Adipocyte (in vitro differentiated cells): Measurements from ENCODE around the gene ARHGAP42.
A peak's percentile ranks its signal among the peaks of the same experiment; 100 is the strongest.
"Not testable (repeated sequence)": the region's sequence is repeated elsewhere in the genome, so short reads cannot be mapped to it uniquely, and the experiment has no call there.

Source experiments
- DNase-seq: peaks from one replicate; pipeline ENCODE4 v3.0.0-alpha.2; 2015; ENCODE audit warnings: low read depth
- H3K27me3 ChIP-seq: replicated peaks from 2 replicates; pipeline ENCODE4 v1.7.0; 2013; ENCODE audit warnings: mild to moderate bottlenecking, low read length, moderate library complexity; ENCODE audit not compliant: control insufficient read depth, insufficient read depth
- H3K36me3 ChIP-seq: 2 replicates; pipeline ENCODE4 v1.7.0; 2013; ENCODE audit warnings: low read length, mild to moderate bottlenecking, moderate library complexity; ENCODE audit not compliant: control insufficient read depth, insufficient read depth, severe bottlenecking
- H3K4me1 ChIP-seq: 2 replicates; pipeline ENCODE4 v1.7.0; 2013; ENCODE audit warnings: mild to moderate bottlenecking, low read length, moderate library complexity; ENCODE audit not compliant: control insufficient read depth, insufficient read depth
- H3K4me3 ChIP-seq: 2 replicates; pipeline ENCODE4 v1.7.0; 2013; ENCODE audit warnings: mild to moderate bottlenecking, low read length, moderate library complexity
- H3K9ac ChIP-seq: 2 replicates; pipeline ENCODE4 v1.7.0; 2013; ENCODE audit warnings: mild to moderate bottlenecking, low read length, moderate library complexity
- H3K9me3 ChIP-seq: 2 replicates; pipeline ENCODE4 v1.7.0; 2013; ENCODE audit warnings: mild to moderate bottlenecking, low read length, moderate library complexity; ENCODE audit not compliant: control insufficient read depth

The ARHGAP42 gene

DNA sequence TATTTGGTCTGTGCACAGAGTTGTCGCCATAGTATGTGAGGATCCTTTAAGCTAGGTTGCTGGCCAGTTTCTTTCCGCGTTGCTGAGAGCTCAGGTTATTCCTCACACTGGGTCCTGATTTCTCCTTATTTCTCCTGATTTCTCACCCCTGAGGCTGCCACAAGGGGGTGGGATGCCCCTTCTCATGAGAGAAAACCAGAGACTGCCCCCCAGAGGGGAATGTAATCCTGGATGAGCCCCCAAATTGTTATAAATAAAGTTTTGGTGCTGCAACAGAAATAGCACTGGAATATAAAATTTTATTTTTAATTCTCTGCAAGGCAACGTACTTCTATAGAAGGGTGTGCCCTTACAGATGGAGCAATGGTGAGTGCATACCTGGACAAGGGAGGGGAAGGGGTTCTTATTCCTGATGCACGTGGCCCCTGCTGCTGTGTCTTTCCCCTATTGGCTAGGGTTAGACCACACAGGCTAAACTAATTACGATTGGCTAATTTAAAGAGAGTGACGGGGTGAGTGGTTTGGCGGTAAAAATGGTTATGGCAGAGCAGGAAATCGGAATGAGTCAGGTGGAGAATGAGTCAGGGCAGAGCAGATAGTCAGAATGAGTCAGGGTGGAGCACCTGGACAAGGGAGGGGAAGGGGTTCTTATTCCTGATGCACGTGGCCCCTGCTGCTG is 62.9 kb downstream of the ARHGAP42 start:
- DNase-seq: not testable (repeated sequence)

DNA sequence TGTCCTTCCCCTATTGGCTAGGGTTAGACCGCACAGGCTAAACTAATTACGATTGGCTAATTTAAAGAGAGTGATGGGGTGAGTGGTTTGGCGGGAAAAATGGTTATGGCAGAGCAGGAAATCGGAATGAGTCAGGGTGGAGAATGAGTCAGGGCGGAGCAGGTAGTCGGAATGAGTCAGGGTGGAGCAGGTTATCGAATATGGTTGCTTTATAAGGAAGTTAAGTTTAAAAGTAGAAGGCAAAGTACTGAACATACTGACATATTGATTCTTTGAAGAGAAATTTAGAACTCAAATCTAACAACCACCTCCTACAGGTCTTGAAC is 63.4 kb downstream of the ARHGAP42 start:
- H3K27me3 ChIP-seq, H3K4me1 ChIP-seq, DNase-seq, H3K9ac ChIP-seq, H3K36me3 ChIP-seq, H3K4me3 ChIP-seq, H3K9me3 ChIP-seq: not testable (repeated sequence)

More for the DNA sequence above, 62.9 kb downstream of the ARHGAP42 start:
- H3K9ac ChIP-seq, H3K27me3 ChIP-seq, H3K36me3 ChIP-seq, H3K4me1 ChIP-seq, H3K9me3 ChIP-seq, H3K4me3 ChIP-seq: not testable (repeated sequence)

DNA sequence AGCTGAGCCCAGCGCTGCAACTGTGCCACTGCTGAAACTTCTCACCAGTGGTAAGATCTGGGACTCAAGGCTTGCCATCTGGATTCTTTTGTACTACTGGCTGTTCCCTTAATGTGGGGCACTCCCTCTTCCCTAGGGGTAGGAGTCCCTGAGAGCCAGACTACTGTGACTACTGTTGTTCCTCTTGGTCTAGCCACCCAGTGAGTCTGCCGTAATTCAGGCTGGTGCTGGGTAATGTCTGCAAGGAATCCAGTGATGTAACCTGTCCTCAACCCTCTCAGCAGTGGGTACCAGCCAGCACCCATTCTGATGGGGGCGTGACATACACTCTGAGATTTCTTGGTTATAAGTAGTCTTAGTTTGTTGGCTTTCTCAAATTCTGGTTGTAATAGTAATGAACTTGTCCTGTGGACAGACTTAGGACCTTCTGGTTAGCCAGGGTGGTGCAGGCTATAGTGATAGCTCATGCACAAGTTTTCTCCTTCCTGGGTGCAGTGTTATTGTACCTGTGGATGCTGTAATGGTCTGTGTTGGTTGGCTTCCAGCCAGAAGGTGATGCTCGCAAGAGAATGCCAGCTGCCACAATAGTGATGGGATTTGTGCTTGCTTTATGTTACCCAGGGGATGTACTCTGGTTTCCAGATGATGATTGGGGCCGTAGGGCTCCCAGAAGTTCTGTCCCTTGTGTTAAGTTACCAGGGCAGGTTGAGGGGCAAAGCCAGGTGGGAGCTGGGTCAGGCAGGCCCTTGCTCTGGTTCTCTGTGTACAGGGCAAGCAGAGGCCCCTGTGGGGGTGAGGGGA is 65.5 kb downstream of the ARHGAP42 start:
- Histone ChIP-seq H3K4me1 (peaks cover 7% of the 10 kb centered on the region), H3K9ac (no peak overlapping the region), H3K9me3 (peaks cover 5% of the 10 kb centered on the region), H3K36me3 (no peaks in the 10 kb centered on the region), H3K27me3 (no peaks in the 10 kb centered on the region), H3K4me3 (no peak overlapping the region)
- no peak for DNase-seq

DNA sequence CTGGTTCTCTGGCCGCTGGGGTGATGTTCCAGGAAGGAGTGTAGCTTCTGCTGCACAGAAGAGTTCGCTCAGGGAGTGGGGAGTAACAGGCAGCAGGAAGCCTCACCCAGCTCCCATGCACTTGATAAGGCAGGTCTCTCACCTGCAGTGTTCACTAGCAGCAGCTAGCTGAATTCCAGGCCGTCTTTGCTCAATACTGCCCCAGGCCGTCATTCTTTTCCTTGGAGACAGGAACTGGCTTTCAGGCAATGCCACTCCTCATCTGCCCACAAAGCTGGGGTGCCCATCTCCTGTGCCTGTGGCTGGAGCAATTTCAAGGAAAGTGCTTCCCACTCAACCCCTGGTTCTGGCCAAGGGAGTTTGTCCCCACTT is 66.1 kb downstream of the ARHGAP42 start:
- H3K9me3 ChIP-seq: peaks cover 5% of the 10 kb centered on the region
- H3K27me3 ChIP-seq: no peaks in the 10 kb centered on the region
- H3K4me3 ChIP-seq: no peak overlapping the region
- no peaks in the 10 kb centered on the region for H3K36me3 ChIP-seq
- H3K9ac ChIP-seq: no peak overlapping the region
- H3K4me1 ChIP-seq: peaks cover 7% of the 10 kb centered on the region
- DNase-seq: no peak

DNA sequence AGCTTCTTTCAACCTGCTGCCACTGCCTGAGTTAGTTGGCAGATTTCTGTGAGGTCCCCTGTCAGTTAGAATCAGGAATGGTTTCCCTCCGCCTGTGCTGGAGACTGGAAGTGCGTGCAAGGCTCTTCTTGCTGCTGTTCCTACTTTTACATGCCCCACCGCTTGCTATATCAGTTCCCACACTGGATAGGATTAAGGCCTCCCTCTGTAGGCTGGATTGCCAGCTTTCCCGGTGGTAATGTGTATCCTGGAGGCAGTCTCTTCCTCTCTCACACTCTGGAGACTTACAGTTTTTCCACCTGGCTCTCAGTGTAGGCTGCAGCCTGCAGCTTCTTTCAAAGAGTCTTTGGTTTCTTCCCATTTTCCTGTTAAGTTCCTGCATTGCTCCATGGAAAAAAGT is 66.5 kb downstream of the ARHGAP42 start:
- peaks cover 5% of the 10 kb centered on the region for H3K9me3 ChIP-seq
- no peaks in the 10 kb centered on the region for H3K36me3 ChIP-seq
- no peak for DNase-seq
- H3K27me3 ChIP-seq: no peaks in the 10 kb centered on the region
- H3K4me1 ChIP-seq: peaks cover 7% of the 10 kb centered on the region
- H3K4me3 ChIP-seq: no peak overlapping the region
- H3K9ac ChIP-seq: no peak overlapping the region

DNA sequence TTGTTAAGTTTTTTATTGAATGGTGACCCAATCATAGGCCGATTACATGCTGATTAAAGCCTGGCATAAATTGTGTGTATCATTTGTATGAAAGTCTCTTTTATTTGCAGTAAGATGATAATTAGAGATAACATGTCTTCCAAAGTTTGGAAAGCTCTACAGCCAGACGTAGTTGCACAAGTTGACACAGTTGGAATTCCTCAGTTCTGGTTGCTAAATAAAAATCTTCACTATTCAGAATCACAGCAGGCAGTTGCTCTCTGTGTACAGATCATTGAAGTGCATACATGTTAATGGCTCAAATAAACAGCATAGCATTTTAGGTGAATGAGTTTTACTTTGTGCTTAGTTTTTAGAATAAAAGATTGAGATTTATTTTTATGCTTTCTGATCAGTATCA is 69.5 kb downstream of the ARHGAP42 start:
- peak; percentile 64 for DNase-seq
- H3K36me3 ChIP-seq: no peaks in the 10 kb centered on the region
- no peak overlapping the region for H3K4me3 ChIP-seq
- H3K4me1 ChIP-seq: peaks cover 7% of the 10 kb centered on the region
- H3K9ac ChIP-seq: no peak overlapping the region
- no peaks in the 10 kb centered on the region for H3K9me3 ChIP-seq
- no peaks in the 10 kb centered on the region for H3K27me3 ChIP-seq

DNA sequence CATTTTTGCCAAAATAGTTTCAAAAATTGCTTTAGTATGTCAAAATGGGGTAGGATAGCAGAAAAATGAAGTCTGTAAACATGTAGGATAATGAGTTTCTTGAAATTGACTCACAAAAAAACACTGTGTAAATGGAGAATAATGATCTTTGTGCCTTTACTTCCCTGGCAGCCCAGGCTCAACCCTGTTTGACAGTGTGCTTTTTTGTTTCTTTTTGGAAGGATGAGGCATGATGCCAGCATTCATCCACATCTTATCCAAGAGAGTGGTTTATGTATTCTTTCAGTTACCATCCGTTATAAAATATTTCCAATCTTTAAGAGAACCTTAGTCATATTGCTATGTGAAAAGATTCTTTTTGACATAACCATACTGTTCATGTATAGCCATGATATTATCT is 70.6 kb downstream of the ARHGAP42 start:
- H3K4me3 ChIP-seq: no peak overlapping the region
- no peak for DNase-seq
- peaks cover 7% of the 10 kb centered on the region for H3K4me1 ChIP-seq
- no peaks in the 10 kb centered on the region for H3K9me3 ChIP-seq
- H3K27me3 ChIP-seq: no peaks in the 10 kb centered on the region
- no peaks in the 10 kb centered on the region for H3K36me3 ChIP-seq
- no peak overlapping the region for H3K9ac ChIP-seq

DNA sequence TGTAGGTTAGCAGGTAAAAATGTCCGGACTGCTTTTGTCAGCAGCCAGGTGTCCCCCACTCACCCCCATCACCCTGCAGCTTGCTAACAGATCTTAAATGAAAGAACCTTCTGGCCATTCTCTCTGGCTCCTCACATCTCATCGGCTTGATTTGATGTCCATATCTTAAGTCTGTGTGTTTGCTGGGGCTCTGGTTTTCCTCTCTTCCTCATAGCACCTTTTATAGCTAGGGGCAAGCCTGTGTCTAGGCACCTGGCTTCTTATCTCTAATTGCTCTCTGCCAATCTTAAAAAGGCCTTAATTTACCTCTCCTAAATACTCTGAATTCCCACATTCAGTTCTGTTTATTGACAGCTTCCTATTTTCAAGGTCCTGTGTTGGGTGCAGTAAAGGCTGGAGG is 72.0 kb downstream of the ARHGAP42 start:
- Histone ChIP-seq H3K4me3 (no peak overlapping the region), H3K9ac (no peak overlapping the region), H3K27me3 (no peaks in the 10 kb centered on the region), H3K4me1 (peaks cover 7% of the 10 kb centered on the region), H3K36me3 (no peaks in the 10 kb centered on the region), H3K9me3 (no peaks in the 10 kb centered on the region)
- DNase-seq: no peak

DNA sequence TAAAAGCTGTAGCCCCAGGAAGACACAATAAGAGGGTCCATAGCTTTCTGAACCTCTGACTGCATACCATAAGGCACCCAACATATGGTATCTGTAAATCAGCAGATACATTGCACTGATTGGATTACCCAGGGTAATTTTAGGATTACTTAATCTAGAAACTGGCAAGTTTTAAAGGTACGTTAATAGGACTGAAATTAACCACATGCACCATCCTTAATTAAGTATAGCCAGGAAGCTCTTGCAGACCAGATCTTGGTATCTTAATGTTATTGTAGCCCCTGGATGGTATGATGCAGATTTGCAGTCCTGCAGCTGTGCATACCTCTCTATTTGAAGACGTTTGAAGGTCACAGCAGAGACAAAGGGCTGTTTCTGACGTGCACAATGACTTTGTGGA is 72.8 kb downstream of the ARHGAP42 start:
- no peaks in the 10 kb centered on the region for H3K9me3 ChIP-seq
- no peaks in the 10 kb centered on the region for H3K27me3 ChIP-seq
- no peak for DNase-seq
- no peak overlapping the region for H3K4me3 ChIP-seq
- H3K36me3 ChIP-seq: no peaks in the 10 kb centered on the region
- H3K4me1 ChIP-seq: peaks cover 7% of the 10 kb centered on the region
- H3K9ac ChIP-seq: no peak overlapping the region

DNA sequence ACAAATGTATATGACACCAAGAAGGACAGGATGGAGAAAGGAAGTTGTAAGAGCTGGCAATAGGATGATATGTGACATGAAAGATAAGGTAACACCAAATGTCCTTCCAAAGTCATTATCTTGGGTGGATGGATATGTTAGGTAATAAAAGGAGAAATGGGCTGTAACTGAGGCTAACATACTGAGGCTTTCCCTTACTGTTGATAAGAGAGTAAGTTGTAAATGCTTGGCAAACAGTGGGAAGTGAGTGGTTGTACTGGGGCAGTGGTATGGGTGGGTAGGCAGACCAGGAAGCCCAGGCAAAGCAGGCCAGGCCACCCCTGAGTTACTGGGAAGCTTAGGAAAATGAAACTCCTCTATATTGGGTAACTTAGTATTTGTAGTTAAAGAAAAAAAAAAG is 73.7 kb downstream of the ARHGAP42 start:
- H3K4me1 ChIP-seq: peaks cover 7% of the 10 kb centered on the region
- no peaks in the 10 kb centered on the region for H3K9me3 ChIP-seq
- no peak overlapping the region for H3K9ac ChIP-seq
- no peak overlapping the region for H3K4me3 ChIP-seq
- DNase-seq: no peak
- H3K36me3 ChIP-seq: no peaks in the 10 kb centered on the region
- no peaks in the 10 kb centered on the region for H3K27me3 ChIP-seq

DNA sequence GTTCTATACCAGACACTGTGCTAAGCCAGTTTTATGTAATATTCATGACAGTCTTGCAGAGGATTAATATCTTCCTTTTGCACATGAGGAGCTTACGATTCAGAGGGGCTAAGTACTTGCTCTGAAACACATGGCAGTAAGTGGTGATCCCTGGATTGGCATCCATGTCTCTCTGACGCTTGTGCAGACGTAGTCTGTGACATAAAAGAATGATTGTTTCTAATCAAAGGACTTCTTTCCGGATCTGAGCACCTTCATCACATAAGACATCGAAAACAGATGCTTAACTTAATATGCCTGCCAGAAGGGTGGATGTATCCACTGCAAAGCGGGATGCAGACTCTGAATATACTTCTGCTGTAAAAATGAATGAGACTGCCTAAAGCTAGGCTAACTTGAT is 74.8 kb downstream of the ARHGAP42 start:
- H3K9ac ChIP-seq: no peak overlapping the region
- no peak for DNase-seq
- no peaks in the 10 kb centered on the region for H3K9me3 ChIP-seq
- H3K4me3 ChIP-seq: no peak overlapping the region
- peaks cover under 1% of the 10 kb centered on the region for H3K4me1 ChIP-seq
- no peaks in the 10 kb centered on the region for H3K27me3 ChIP-seq
- H3K36me3 ChIP-seq: no peaks in the 10 kb centered on the region

DNA sequence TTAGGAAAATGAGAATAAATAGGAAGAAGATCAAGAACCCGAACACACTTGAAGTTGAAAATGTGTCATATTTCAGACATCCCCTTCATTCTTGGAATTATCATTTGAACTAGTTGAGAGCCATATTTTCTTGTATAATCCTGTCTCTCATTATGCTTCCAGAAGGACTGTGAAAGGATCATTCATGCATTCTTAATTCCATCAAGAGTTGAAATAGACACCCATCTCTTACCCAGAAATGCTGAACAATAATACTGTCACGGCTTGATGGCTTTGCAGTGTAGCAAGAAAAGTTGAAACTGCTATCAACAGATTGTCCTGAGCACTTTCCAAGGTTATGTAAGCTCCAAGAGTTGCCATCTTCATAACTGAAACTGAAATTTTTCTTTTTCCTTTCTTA is 79.7 kb downstream of the ARHGAP42 start:
- no peaks in the 10 kb centered on the region for H3K36me3 ChIP-seq
- no peaks in the 10 kb centered on the region for H3K27me3 ChIP-seq
- H3K9me3 ChIP-seq: no peaks in the 10 kb centered on the region
- H3K9ac ChIP-seq: no peak overlapping the region
- DNase-seq: no peak
- H3K4me3 ChIP-seq: no peak overlapping the region
- no peaks in the 10 kb centered on the region for H3K4me1 ChIP-seq
